ENCODE measurements around the gene RNF40.

RNF40 gene

DNA sequence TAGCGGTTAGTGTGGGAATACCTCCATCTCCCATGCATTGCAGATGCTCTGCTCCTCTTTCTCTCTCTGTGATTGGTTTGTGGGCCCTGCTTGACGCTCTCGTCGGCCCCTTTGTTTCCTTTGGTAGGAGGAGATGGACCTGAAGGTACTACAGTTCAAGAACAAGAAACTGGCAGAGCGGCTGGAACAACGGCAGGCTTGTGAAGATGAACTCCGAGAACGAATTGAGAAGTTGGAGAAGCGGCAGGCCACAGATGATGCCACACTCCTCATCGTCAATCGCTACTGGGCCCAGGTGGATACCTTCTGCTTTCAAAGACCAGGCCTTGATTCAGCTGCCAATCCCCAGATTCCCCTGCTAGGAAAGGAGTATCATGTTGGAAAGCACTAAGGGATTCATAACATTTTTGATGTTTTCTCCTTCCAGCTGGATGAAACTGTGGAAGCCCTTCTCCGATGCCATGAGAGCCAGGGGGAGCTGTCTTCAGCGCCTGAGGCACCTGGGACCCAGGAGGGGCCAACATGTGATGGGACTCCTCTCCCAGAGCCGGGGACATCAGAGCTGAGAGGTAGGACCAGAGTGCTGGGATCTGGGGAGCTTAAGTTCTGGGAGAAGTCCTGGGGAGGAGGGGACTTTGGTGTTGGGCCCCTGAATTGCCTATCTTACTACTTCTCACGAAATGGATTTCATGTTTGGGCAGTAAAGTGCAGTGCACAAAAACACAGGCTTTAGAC, 1.0 kb downstream of the RNF40 start:
- DNase-seq, result no peak

- DNase-seq, result no peak
These were observed 2.0 kb downstream of the RNF40 start for GRCh38 chr16:30764086-30764485.

DNA sequence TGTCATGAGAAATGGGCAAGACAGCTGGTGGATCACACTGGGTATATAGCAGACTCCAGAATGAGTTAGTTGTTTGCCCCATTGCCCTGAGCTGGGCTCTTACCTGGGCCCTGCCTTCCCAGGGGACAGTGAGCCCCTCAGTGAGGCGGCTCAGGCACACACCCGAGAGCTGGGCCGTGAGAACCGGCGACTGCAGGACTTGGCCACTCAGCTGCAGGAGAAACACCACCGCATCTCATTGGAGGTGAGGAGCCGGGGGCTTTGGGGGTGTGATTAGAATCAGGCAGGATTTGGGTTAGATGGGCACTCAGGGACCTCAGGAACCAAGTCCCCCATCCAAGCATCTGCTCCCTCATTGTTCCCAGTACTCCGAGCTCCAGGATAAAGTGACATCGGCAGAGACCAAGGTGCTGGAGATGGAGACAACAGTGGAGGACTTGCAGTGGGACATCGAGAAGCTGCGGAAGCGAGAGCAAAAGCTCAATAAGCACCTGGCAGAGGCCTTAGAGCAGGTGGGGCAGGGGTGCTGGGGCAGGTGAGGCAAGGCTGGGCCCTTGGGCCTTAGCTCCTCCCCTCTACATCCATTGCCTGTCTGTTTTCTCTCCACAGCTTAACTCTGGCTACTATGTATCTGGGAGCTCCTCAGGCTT, 2.8 kb downstream of the RNF40 start:
- no peak for DNase-seq

GRCh38 chr16:30766206-30766932, 4.2 kb downstream of the RNF40 start:
- no peak for DNase-seq

DNA sequence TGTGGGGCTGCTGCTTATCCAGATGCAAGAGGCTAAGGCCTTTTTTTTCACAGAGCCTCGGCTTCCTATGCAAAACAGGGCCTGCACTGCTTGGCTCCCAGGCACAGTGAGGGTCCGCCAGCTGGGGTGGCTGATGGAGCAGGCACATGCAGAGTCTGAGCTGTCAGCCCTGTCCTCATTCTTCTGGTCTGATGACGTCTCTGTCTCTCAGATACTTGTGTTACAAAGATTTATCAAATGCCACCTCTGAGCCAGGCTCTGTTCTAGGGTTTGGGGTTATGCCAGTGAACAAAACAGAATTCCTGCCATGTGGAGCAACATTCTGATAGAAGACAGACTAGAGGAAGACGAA, 4.8 kb downstream of the RNF40 start:
- peak; percentile 26 for DNase-seq

GRCh38 chr16:30767767-30768465, 5.8 kb downstream of the RNF40 start:
- DNase-seq, result no peak

- no peak for DNase-seq
These were observed 6.6 kb downstream of the RNF40 start for GRCh38 chr16:30768583-30769181.

DNA sequence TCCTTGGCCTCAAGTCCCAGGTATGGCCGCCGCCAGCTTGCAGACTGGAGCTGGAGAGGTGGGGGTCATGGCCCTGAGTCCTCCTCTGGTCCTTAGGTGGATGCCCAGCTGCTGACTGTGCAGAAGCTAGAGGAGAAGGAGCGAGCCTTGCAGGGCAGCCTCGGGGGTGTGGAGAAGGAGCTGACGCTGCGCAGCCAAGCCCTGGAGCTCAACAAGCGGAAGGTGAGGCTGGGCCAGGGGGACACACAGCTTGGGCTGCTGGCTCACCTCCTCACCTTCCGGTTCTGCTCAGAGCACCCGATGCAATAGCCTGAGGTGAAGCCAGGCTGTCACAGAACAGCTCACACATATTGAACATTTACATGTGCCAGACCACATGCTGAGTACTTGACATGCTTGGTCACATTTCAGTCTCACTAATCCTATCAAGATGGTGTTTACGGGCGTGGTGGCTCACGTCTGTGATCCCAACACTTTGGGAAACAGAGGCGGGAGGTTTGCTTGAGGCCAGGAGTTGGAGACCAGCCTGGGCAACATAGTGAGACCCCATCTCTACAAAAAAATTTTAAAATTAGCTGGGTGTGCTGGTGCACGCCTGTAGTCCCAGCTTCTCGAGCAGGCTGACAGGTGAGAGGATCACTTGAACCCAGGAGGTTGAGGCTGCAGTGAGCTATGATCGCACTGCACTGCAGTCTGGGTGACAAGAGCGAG, 7.4 kb downstream of the RNF40 start:
- peak; percentile 13 for DNase-seq

GRCh38 chr16:30771726-30772125, 9.6 kb downstream of the RNF40 start:
- DNase-seq, result peak; percentile 25

- DNase-seq, result peak; percentile 27
These were observed 11.7 kb downstream of the RNF40 start for GRCh38 chr16:30773826-30774225.

GRCh38 chr16:30774367-30775130, 12.4 kb downstream of the RNF40 start:
- DNase-seq, result no peak

DNA sequence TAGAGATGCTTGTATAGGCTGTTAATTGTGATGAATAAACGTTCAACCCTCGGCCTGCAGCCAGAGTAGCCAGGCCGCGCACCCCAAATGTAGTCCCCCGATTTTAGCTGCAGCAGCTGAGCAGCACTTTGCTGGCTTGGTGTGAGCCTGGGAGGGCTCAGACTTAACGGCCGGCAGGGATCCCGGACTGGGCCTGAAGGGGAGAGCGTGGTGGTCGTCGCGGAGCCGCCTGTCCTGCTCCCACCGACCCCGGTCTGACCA, 12.9 kb downstream of the RNF40 start:
- no peak for DNase-seq

- peak; percentile 92 for DNase-seq
These were observed 13.5 kb downstream of the RNF40 start for GRCh38 chr16:30775392-30776188.

DNA sequence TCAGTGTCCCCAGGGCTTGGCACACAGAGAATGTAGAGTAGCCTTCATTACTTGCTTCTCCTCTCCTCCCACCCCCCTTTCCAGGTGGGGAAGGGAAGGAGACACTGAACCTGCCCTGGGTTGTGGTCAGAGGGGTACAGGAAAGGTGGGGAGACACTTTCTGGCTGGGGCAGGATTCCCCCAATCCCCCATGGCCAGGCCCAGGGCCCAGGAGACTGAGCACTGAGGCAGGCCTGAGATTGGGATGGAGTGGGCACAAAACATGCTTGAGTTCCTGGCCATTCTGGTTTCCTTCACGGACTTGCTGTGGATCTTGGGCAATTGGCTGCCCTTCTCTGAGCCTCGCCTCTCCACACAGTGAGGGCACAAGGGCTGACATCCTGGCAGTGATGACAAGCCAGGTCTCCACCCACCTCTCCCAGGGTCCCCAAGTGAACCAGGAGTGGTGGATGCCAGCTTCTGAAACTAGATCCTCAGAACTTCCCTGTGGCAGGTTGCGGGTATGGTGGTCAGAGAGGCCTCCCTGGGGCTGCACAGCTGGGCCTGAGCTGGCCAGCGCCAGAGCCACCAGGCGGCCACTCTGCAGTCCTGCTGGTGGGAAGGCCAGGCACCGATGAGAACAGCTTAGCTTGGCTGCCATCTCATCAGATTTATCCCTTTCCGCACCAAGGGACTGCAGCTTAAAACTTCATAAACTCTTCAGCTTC, 15.6 kb downstream of the RNF40 start:
- DNase-seq, result peak; percentile 44

DNA sequence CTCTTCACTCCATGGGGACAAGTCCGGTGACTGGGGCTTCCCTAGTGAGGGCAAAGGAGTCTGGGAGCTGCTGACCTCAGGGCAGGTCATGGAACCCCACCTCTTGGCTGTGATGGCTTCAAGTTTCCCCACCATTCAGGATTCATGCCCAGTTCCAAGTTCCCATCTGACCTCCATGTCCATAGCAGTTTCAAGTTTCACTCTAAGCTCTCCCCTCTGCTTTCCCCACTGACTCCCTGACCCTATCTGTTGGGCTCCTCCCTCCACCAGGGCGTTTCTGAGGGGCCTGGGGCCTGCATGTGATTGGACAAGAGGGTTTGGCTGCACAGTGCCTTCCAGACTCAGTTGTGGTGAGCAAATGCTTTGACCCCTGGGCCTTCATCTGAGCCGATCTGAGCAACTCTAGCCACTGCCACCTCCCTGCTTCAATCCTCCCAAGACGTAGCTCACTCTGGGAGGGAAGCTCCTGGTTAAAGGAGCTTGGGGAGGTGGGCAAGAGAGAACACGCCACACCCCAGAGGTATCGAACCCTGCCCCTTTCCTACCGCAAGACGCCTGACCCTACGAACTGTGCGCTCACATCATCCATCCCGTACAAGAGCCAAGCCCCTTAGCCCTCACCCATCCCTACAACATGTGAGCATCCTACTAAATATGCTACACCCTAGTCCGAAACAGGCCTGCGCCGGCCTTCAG, 16.6 kb downstream of the RNF40 start:
- DNase-seq, result peak; percentile 43

- no peak for DNase-seq
These were observed 17.5 kb downstream of the RNF40 start for GRCh38 chr16:30779596-30779995.

DNA sequence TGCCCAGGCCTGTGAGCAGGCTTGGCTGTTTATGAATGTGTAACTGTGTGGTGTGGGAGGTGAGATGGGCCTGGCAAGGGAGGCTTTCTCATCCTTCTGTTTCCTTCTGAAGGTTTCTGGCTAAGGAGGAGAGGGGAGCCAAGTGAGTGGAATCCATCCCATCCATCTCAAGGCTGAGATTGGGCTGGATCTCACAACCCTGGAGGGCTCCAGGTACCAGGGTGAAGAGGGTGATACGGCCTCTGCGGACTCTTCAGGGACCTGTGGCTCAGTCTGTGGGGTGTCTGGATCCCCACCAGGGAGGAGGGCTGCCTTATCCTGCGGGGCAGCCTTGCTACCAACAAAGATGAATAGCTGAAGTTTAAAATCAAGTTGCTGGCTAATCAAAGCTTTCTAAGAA, 17.9 kb downstream of the RNF40 start:
- no peak for DNase-seq

- no peak for DNase-seq
These were observed 18.4 kb downstream of the RNF40 start for GRCh38 chr16:30780549-30780948.

DNA sequence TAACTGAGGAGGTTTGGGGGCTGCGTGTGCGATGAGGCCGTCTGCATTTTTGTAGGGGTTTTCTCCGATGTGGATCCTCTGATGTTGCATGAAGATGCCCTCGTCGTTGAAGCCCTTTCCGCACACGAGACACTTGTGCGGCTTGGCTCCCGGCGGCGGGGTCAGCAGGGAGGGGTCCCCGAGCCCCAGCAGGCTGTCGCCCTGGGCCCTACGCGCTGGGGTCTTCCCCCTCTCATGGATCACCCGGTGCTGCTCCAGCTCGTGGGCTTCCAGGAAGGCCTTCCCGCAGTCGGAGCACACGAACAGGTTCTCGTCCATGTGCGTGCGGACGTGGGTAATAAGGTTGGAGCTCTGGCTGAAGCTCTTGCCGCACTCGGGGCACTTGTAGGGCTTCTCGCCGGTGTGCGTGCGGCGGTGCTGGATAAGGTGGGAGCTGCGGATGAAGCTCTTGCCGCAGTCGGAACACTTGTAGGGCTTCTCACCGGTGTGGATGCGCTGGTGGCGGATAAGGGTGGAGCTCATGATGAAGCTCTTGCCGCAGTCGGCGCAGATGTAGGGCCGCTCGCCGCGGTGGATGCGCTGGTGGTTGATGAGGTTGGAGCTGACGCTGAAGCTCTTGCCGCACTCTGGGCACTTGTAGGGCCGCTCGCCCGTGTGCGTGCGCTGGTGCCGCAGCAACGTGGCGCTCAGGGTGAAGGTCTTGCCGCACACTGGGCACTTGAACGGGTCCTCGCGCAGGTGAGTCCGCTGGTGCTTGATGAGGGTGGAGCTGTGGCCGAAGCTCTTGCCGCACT, 20.6 kb downstream of the RNF40 start:
- DNase-seq, result no peak

All from femur (tissue), 1 donor.